NCI-H187 (cell line): Measurements from ENCODE around the gene ZKSCAN4.

ENCODE experiments used
- DNase-seq, 2 experiments: peaks; one replicate each; lab custom pipeline; 2025; lab: John Stamatoyannopoulos, UW

ZKSCAN4 gene

DNA sequence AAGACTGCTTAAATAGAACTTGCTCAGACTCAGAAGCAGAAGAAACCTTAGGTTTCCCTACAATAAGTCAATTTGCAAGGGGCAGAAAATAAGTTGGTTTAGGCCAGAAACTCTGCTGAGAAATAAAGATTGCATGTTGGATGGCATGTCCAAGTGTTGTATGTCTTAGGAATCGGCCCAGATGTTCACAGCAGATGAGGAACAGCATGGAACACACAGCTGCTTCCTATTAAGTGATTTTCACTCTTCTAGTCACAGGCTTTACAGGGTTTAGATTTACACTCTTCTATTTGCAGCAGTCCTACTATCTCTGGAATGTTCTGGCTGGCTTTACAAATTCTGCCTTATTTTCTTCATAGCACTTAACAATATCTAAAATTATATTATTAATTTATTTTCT is 3.2 kb downstream of the ZKSCAN4 start:
- no peak for DNase-seq

DNA sequence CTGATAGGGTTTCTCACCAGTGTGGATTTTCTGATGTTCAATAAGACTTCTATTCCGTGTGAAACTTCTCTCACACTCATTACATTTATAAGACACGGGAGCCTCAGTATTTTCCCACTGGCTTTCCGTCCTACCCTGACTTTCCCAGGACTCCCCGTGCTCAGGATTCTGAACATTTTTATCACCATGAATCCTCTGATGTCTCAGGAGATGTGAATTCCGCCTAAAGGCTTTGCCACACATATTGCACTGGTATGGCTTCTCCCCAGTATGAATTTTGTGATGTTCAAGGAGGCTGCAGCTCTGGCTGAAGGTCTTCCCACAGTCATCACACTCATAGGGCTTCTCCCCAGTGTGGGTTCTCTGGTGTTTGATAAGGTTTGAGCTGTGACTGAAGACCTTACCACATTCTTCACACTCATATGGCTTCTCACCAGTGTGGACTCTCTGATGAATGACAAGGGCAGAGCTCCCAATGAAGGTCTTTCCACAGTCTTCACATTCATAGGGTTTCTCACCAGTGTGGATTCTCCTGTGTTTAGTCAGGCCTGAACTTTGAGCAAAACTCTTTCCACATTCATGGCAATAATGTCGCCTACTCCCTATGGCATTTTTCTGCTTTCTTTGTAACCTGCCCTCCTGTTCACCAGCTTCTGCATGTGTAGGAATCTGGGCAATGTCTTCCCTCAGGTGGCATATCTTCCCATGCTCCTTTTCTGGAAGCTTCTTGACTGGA is 6.7 kb downstream of the ZKSCAN4 start:
- no peak for DNase-seq

DNA sequence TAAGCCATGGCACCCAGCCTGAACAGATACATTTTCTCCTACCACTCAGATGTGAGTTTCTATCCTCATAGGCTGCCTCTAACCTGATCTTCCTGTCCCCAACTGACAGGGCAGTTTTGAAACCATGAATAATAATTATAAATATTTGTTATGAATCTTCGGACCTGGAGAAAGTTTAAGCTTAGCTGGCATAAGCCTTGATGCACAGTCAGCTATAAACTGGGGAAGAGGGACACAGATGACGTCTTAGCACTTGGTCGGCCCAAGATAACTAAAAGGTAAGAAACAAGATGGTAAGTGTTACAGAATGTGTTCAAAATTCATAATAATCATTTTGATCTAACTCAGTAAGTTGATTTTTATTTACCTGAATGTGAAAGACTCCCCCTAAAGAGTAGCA is 8.1 kb downstream of the ZKSCAN4 start:
- DNase-seq: no peak

DNA sequence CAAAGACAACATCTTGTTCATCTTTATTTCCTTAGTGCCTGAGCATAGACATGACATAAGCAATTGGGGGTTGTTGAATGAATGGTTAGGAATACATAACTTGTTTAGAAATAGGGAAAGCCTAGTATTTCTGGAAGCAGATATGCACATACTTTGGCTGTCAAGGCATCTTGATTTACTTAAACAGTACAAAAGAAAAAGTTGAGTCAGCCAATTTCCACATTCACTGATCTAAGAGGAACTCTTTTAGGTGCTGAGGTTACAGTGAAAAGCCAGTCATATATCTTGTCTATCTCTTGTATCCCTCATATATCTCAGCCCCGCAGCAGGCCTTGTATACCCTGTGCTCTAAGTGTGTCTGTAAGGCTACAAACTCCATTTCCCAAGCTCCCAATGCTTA is 11.6 kb downstream of the ZKSCAN4 start:
- DNase-seq: no peak

DNA sequence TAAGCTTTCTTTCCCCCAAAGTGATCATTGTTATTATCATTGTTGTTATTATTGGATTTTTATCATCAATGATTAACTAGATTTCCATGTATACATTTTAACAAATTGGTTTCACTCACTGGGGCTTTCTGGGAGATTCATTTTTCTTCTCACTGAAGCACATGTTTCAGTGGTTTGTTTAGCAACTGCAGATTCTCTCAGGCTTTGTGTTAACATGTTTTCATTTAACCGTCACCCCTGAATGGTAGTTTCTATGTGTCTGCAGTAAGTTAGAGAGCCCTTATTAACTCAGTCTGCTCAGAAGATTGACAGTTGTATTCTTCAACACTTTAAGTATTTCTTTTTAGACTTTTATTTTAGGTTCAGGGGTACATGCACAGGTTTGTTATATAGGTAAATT is 12.4 kb downstream of the ZKSCAN4 start:
- DNase-seq: no peak

DNA sequence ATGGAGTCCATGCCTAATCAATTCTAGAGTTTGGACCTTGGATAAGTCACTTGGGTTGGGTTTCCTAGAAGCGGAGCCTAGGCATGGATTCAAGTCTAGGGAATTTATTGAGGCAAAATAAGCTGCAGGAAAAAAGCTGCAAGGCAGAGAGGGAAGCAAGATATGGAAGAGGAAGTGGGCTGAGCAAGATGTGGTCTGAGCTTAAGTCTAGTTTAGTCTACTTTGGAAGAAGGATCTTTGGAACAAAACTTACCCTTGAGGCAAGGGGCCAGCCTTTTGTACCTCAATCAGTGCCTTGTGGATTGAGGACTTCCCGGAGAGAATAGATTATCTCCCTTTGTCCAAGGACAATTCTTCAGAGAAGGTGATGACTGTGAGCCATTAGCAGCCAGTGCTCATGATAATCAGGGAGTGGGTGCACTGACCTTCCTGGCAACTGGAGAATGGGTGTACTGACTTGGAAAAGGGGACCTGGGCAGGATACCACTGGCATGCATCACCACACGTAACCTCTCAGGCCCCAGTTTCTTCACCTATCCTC is 16.1 kb downstream of the ZKSCAN4 start:
- DNase-seq: no peak

DNA sequence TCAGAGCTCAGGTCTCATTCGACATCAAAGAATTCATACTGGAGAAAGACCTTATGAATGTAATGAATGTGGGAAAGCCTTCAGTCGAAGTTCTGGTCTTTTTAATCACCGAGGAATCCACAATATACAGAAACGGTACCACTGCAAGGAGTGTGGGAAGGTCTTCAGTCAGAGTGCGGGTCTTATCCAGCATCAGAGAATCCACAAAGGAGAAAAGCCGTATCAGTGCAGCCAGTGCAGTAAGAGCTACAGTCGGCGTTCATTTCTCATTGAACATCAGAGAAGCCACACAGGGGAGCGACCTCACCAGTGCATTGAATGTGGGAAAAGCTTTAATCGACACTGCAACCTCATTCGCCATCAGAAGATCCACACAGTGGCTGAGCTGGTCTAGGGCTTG is 19.3 kb downstream of the ZKSCAN4 start:
- no peak for DNase-seq

DNA sequence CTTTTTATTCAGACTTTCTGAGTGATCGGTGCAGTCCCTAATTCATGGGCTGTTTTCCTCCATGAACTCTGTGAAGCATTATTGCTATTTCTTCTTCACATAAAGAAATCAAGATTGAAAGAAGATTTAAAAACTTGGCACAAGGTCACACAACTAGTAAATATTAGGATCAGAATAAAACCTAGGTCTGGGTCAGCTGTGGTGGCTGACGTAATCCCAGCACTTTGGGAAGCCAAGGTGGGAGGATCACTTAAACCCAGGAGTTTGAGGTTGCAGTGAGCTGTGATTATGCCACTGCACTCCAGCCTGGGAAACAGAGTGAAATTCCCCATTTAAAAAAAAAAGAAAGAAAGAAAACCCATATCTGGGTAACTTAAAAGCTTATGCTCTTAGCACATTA is 25.6 kb downstream of the ZKSCAN4 start:
- no peak for DNase-seq

DNA sequence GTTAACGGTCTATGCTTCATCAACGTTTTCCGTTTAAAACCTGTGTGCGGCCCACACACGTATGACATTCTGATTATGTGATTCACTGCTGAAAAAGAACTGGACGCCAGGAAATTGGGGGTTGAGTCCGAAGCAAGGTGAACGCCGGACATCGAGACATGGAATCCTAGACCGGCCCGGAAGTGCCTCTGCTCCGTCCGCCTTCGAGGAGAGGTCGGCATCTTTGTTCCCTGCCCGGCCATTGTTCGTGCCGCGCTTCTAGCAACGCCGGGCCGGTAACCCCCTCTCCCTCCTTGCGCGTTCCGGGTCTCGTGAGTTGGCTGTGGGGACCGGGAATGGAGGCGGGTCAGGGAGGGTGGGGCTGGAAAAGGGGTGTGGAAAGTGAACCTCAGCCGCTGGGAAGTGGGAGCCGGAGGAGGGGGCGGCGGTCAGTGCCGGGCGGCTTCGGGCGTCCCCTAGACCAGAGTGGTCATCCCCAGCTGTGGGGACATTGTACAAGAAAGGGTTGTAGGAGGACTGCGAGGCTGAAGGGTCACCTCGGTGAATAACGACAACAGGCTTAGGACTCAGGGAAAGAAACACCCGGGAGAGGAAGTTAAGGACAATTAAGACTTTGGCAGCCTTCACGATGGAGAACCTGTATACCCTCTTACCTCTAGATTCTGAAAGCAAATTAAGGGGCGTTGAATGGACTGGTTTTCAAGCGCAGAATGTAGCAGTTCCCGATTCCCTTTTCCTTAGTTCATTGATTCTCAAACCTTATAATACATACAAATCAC is 26.8 kb downstream of the ZKSCAN4 start, which contains the start of gene ZSCAN9:
Gene ZSCAN9, plus strand, starts transcription at position 220 of the 779 bp plus-strand sequence. CDS start 1,810 bp downstream, outside the sequence.
- DNase-seq: peak; percentile 67 to 70

DNA sequence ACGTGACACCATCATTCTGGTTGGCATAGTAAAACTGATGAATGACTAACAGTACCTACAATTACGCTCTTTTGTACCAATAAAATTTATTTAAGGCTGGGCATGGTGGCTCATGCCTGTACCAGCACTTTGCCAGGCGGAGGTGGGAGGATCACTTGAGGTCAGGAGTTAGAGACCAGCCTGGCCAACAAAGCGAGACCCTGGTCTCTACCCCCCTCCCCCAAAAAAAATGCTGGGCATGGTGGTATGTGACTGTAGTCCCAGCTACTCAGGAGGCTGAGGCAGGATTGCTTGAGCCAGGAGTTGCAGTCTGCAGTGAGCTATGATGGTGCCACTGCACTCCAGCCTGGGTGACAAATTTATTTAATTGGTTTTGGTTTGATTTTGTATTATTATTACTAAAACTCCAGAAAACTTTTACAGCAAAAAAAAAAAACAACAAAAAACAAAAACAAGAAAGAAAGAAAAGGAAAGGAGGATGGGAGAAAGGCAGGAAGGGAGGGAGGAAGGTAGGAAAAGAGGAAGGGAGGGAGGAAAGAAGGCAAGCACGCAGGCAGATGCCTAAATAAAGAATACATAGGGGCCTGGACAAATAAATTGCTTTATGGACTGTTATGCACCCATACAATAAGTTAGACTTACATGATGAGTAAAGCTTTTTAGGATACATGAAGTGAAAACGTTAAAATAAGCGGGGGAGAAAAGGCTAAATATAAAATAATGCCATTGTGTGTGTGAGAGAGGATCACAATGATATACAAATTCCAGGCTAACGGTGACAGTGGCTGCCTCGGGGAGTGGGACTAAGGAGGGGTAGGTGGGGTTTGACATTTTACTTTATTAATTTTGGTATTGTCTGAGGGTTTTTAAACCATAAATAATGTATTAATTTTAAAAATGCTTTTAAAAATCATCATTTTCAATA is 27.7 kb downstream of the ZKSCAN4 start:
- DNase-seq: no peak

DNA sequence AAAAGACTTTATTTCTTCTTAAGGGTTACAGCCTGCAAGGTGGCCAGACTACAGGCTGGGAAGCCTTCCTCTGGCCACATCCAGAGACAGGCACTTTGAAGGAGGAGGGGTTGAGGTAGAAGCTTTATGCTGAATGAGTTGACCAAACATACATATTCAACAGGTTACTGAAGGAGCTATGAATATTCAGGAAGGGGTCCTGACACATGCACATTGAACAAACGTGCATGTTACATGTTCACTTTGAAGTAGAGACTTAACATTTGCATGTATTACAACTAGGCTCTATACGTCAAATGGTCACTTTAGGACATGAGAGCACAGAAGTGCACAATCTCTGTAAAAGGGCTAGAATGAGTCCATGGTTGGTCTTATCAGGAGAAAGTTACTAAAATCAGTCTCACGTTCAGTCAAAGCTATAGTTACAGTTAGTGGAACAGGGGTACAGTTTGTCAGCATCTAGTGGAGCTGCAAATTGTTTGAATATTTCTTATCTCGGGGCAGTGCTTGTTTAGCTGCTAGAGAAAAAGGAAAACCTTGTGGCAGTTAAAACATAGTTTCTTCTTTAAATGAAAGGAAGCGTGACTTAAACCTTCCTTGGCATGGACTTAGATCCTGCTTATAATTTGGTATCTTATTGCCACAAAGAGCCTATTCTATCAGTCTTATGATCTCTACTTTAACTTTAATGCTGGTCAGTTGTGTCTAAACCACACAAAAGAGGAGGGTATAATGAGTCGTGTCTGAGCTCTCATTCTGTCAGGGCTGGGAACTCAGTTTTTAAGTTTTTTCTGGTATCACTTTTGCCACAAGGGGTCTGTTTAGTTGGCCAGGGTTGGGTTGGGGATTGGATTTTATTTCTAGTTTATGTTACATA is 31.6 kb downstream of the ZKSCAN4 start:
- no peak for DNase-seq

DNA sequence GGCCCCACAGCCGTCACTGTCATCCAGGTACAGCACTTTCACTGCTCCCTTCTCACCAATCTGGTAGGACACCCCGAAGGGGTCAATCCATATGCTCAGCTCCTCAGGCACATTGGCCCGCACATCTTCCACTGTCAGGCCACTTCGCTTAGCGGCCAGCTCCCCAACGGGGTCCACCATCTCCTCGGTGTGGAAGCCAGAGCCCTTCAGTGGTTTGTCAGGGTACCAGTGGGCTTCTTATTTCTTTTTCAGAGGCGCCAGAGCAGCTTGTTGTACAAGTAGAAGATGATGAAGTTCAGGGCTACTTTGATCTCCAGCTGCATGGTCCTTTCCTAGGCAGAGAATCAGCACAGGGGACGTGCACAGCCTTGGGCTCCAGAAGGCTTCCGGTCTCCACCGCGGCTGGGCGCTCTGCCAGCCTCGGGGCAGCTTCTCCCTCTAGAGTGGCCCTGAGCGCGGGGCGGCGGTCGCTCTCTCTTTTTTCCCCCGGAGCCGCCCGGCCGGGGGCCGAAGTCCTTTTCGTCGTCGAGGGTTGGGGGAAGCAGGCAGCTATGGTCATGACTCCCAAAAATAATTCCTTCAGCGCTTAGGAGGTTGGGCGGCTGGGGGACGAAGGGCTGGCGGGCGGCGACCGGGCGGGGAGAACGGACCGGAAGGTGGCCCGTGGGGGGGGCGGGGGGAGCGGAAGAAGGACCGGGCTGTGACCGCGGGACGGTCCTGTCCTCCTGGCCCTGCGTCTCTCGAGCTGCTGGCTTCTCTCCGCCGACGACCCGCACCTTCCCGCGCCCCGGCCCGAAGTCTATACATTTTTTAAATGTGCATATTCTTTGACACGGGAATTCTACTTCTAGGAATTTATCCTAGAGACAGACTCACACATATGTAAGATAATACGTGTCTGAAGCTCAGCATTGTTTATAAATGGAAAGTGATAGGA is 33.5 kb downstream of the ZKSCAN4 start:
- DNase-seq: peak; percentile 50

DNA sequence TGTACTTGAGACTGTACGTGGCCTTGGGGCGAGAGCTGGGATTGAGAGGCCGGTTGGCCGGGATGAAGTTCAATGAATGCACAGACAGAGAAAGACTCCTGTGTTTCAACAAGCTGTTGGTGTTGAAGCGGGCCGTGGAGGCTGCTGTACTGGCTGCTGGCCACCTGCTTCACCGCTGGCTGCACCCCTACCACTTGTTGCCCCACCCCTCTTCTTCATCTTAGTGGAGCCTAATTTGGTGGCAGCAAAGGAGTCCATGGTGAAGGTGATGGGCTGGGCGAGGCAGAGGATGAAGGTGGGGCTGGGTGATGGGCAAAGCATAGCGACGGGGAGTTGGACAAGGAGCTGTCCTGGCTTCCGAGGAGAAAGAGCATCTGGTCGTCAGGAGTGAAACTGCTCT is 34.2 kb downstream of the ZKSCAN4 start:
- no peak for DNase-seq

DNA sequence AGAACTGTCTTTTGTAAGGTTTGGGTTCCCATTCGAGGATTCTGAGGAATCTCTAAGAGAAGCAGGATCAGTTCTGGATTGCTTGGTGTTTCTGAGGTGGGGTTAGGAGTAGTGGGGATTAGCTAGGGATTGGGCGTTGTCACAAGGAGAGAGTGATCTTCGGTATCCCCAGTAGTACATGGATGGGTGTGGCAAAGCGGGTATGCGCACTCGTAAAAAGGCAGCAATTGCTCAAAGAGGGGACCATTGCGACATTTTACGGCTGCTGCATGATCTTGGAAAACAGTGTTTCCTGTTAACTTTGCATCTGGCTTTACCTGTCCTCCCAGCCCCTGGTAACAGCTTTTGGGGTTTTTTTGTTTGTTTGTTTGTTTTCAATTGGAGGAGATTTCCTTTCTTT is 36.6 kb downstream of the ZKSCAN4 start:
- DNase-seq: no peak

DNA sequence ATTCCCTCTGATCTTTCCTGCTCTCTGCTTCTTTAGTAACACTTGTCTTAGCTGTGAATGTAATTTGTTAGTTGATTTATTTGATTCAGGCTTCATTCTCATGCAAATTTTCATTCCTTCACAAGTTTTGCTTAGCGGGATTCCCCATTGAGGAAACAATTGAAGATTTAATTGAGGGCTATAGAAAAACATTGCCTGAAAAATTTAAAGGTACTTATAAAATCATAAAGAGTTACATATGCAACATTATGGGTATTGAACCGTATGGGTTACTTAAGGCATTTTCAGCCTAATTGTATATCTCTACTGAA is 38.9 kb downstream of the ZKSCAN4 start:
- DNase-seq: no peak

DNA sequence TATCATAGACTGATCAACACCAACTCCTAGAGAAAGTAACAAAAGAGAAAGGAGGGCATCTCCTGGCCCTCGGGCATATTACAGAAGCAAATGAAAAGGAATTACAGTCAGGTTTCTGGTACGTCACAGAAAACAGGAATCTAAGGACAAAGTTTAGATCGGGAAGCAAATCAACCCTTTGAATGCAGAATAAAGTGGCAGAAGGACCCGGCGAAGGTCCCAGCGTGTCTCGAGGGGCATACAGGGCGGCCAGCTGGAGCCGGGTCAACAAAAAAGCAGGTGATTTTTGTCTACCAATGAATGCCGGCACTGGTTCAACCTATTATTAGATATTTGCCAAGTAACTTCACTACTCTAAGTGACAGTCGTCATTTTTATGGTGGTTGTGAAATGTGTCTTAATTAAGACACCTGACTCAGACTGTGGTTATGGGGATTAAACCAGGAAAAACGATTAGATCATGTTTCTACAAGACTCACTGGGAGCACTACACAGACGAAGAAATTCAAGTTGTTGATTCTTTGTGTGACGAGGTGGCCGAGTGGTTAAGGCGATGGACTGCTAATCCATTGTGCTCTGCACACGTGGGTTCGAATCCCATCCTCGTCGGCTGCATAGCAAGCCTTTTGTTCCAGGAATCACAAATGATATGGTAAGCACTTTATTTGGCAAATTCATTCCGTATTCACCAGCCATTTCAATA is 39.4 kb downstream of the ZKSCAN4 start:
- DNase-seq: peak in 1 of 2 experiments; percentile 26

DNA sequence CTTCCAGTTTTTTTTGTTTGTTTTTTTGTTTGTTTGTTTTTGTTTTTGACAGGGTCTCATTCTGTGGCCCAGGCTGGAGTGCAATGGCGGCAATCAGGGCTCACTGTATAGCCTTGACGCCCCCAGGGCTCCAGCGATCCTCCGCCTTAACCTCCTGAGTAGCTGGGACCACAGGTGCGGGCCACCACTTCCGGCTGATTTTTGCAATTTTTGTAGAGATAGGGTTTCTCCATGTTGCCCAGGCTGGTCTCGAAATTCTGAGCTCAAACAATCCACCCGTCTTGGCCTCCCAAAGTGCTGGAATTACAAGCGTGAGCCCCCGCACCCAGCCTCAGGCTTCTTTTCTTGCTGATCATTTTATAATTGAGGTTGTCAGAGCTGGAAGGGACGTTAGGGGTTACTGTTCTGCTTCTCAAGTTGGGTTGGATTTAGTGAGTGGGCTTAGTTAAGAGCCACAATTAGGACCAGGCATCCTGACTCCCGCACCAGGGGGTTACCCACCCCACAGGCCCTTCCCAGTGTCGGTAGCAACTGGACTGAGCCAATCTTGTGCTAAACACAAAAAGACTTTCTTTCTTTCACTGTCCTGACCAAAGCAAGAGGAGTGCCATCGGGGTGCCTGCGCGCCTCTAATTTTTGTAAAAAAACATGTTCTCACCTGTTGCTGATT is 40.1 kb downstream of the ZKSCAN4 start:
- no peak for DNase-seq

DNA sequence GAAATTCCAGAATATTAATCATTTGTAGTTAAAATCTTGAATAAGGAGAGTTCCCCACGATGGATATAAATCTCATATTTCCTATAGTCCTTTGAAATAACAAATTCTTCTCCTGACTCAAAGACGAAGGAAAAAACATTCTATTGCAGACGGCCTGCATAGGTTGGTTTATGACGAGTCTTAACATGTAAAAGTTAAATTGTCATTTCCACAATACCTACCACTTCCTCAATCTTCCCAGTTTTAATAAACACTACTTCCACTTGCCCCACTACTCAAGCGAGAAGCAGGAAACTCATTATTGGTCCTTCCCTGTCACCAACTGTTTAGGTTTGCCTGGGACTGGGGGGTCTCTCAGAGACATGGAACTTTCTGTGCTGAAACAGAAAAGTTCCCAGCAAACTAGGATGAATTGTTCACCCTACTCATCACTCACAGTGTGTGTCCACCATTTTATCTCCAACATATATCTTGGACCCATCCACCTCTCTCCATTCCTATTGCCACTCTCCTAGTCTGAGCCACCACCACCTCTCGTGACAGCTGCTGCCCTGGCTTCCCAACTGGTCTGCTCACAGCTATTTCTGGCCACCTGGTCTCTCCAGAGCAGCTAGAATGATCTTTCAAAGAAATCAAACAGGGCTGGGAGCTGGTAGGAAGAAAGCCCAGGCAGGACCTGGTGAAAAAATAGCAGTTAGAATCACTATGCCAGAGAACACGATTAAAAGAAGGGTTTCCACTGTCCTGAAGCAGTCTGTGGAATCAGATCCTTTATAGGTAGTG is 42.1 kb downstream of the ZKSCAN4 start:
- DNase-seq: no peak
